ENCODE results near the gene APLP1.

The APLP1 gene

GRCh38 chr19:35904311-35905068 is 36.1 kb downstream of the APLP1 start:
- DNase-seq (ENCODE audit: low read depth in 1 of 2, low spot score in 1 of 2): peak in 1 of 2 experiments; percentile 74
- TF ChIP-seq POLR2AphosphoS5 (IDR thresholded peaks at IDR 0.05; ENCODE audit: low read depth) (peak; percentile 11; the same call in 1 of the 2 replicates), REST (IDR thresholded peaks at IDR 0.05; ENCODE audit: insufficient replicate concordance, low read depth) (no peak)
- peak overlapping the region; percentile 94 for H3K27ac ChIP-seq (replicated peaks)

DNA sequence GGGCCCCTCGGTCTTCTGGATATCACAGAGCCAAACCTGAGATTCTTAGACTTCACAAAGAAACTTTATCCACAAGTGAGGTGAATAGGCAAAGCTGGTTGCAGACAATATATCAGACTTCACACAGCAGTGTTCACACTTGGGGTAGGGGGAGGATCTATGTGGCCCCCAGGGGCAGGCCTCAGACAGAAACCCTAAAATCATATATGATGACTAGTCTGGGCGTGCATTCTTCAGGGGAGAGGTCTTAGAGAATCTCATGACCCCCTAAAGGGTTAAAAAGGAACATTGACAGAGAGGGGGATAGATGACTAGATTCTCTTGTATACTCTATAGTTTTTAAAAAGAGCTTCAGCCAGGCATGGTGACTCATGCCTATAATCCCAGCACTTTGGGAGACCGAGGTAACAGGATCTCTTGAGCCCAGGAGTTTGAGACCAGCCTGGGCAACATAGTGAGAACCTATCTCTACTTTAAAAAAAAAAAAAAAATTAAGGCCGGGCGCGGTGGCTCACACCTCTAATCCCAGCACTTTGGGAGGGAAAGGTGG is 36.9 kb downstream of the APLP1 start:
- no peaks in the 10 kb centered on the region for H3K27me3 ChIP-seq (ENCODE audit: insufficient read depth, poor library complexity, severe bottlenecking)
- DNase-seq (ENCODE audit: low read depth in 1 of 2, low spot score in 1 of 2): no peak
- peak overlapping the region; percentile 94 for H3K27ac ChIP-seq (replicated peaks)
- H3K4me3 ChIP-seq (replicated peaks; ENCODE audit: insufficient read depth, low read length): peak overlapping the region; percentile 17; the same call in 1 of the 2 replicates
- TF ChIP-seq GABPA (IDR thresholded peaks at IDR 0.05; ENCODE audit: low read depth): no peak
- no peak; the same call in 1 of the 2 replicates for TF ChIP-seq POLR2AphosphoS5 (IDR thresholded peaks at IDR 0.05; ENCODE audit: low read depth)
- no peak for TF ChIP-seq SPI1 (IDR thresholded peaks at IDR 0.05; ENCODE audit: borderline replicate concordance, low read depth)
- no peak for TF ChIP-seq CTCF (IDR thresholded peaks at IDR 0.05; ENCODE audit: insufficient read depth, low read length)

More at GRCh38 chr19:35904311-35905068, 36.1 kb downstream of the APLP1 start:
- H3K27me3 ChIP-seq (ENCODE audit: insufficient read depth, poor library complexity, severe bottlenecking): no peaks in the 10 kb centered on the region
- H3K4me3 ChIP-seq (replicated peaks; ENCODE audit: insufficient read depth, low read length): no peak overlapping the region

GRCh38 chr19:35907377-35907745 is 39.0 kb downstream of the APLP1 start:
- H3K27me3 ChIP-seq (ENCODE audit: insufficient read depth, poor library complexity, severe bottlenecking): no peaks in the 10 kb centered on the region
- TF ChIP-seq CTCF (IDR thresholded peaks at IDR 0.05; ENCODE audit: insufficient read depth, low read length) (no peak), GABPA (IDR thresholded peaks at IDR 0.05; ENCODE audit: low read depth) (no peak), POLR2AphosphoS5 (IDR thresholded peaks at IDR 0.05; ENCODE audit: low read depth) (no peak), SPI1 (IDR thresholded peaks at IDR 0.05; ENCODE audit: borderline replicate concordance, low read depth) (no peak), REST (IDR thresholded peaks at IDR 0.05; ENCODE audit: insufficient replicate concordance, low read depth) (no peak)
- DNase-seq (ENCODE audit: low read depth in 1 of 2, low spot score in 1 of 2): no peak
- H3K4me3 ChIP-seq (replicated peaks; ENCODE audit: insufficient read depth, low read length): peak overlapping the region; percentile 74
- peak overlapping the region; percentile 94 for H3K27ac ChIP-seq (replicated peaks)

GRCh38 chr19:35908010-35908441 is 39.7 kb downstream of the APLP1 start, which contains the start of gene TYROBP:
Gene TYROBP (minus strand): TSS chr19:35908295. CDS start chr19:35908228, 67 bp downstream.
- TF ChIP-seq REST (IDR thresholded peaks at IDR 0.05; ENCODE audit: insufficient replicate concordance, low read depth): peak; percentile 44
- TF ChIP-seq CTCF (IDR thresholded peaks at IDR 0.05; ENCODE audit: insufficient read depth, low read length): no peak
- TF ChIP-seq SPI1 (IDR thresholded peaks at IDR 0.05; ENCODE audit: borderline replicate concordance, low read depth): peak; percentile 70; the same call in 1 of the 2 replicates
- TF ChIP-seq POLR2AphosphoS5 (IDR thresholded peaks at IDR 0.05; ENCODE audit: low read depth): peak; percentile 69
- H3K27me3 ChIP-seq (ENCODE audit: insufficient read depth, poor library complexity, severe bottlenecking): no peaks in the 10 kb centered on the region
- peak within 1 kb of the TSS; percentile 74 for H3K4me3 ChIP-seq (replicated peaks; ENCODE audit: insufficient read depth, low read length)
- peak within 1 kb of the TSS; percentile 94 for H3K27ac ChIP-seq (replicated peaks)
- DNase-seq (ENCODE audit: low read depth in 1 of 2, low spot score in 1 of 2): peak in 1 of 2 experiments; percentile 78

Data from HL-60 (cell line).